HepG2 (cell line): ENCODE results near the gene MCM3AP. TPM values are rescaled to one million over a fixed set of nuclear protein-coding genes. Genes with fewer than 3 reads are reported as not detected.

Experiments used
- ATF1 ChIP-seq: IDR thresholded peaks from 2 replicates; pipeline ENCODE4 v1.6.1; 2016; ENCODE audit warnings: mild to moderate bottlenecking, control low read depth
- BRD4 ChIP-seq: sonication (generic); formaldehyde crosslinking; IDR thresholded peaks from 2 replicates; pipeline ENCODE4 v1.4.0; 2020; ENCODE audit warnings: missing genetic modification reagents
- DNMT1 ChIP-seq: sonication (generic); formaldehyde crosslinking; IDR thresholded peaks from 2 replicates; pipeline ENCODE4 v1.5.1; 2020; ENCODE audit warnings: mild to moderate bottlenecking, missing genetic modification reagents
- GABPA ChIP-seq, 2 experiments: IDR thresholded peaks; 2 replicates each; pipeline ENCODE4 v1.6.1; 2011 to 2016; ENCODE audit warnings: low read depth in 2 of 2, low read length in 1 of 2, missing biosample characterization in 1 of 2, missing genetic modification characterization in 1 of 2
- NCOA5 ChIP-seq: sonication (generic); formaldehyde crosslinking; IDR thresholded peaks from 2 replicates; pipeline ENCODE4 v1.4.0; 2020; ENCODE audit warnings: missing genetic modification reagents
- NFIC ChIP-seq: IDR thresholded peaks from 2 replicates; pipeline ENCODE4 v1.6.1; 2012; ENCODE audit warnings: mild to moderate bottlenecking, low read length, inconsistent platforms
- ZNF143 ChIP-seq: sonication (generic); formaldehyde crosslinking; IDR thresholded peaks from 2 replicates; pipeline ENCODE4 v1.4.0; 2020; ENCODE audit warnings: missing genetic modification reagents
- ZNF530 ChIP-seq: sonication (generic); formaldehyde crosslinking; IDR thresholded peaks from 2 replicates; pipeline ENCODE4 v1.5.0; 2020; ENCODE audit warnings: low read depth, mild to moderate bottlenecking, missing genetic modification reagents
- polyA plus RNA-seq, 8 experiments: library from polyadenylated mRNA; depleted of rRNA in 3 of 8; stranded (reverse) in 7 of 8; unstranded in 1 of 8; fragments of >200 nt; fragmentation: Illumina TruSeq in 4 of 8; extraction: Trizol in 4 of 8; gene quantifications; 2 replicates each; pipeline versions ENCODE4 v1.2.1 to v1.2.3, GENCODE V29; 2011 to 2016; ENCODE audit warnings: low read depth in 4 of 8, missing spikeins in 1 of 8, mixed read lengths in 1 of 8; ENCODE audit not compliant: insufficient read depth in 1 of 8
- total RNA-seq, 5 experiments: library from RNA; depleted of rRNA; stranded (reverse); fragments of >200 nt; fragmentation: Illumina TruSeq; extraction: Trizol; gene quantifications; 2 replicates each; pipeline ENCODE4 v1.2.3, GENCODE V29; 2016; ENCODE audit warnings: low read depth in 1 of 5
- TF ChIP-seq, protein P1 (sequence below): sonication (generic); formaldehyde crosslinking; IDR thresholded peaks from 2 replicates; pipeline ENCODE4 v1.4.0; 2020; ENCODE audit warnings: missing genetic modification reagents, borderline replicate concordance
- TF ChIP-seq, protein P2 (sequence below): IDR thresholded peaks from 2 replicates; pipeline ENCODE4 v1.6.1; 2016; ENCODE audit warnings: low read depth, borderline replicate concordance
- TF ChIP-seq, protein P3 (sequence below): conservative IDR thresholded peaks from 2 replicates; pipeline ENCODE4 v1.6.1; 2018; ENCODE audit warnings: missing genetic modification reagents
- TF ChIP-seq, protein P4 (sequence below): sonication (generic); formaldehyde crosslinking; IDR thresholded peaks from 2 replicates; pipeline ENCODE4 v1.4.0; 2020; ENCODE audit warnings: missing genetic modification reagents

The MCM3AP gene
- total and polyA plus RNA-seq, 2 of the 13 experiments (the other 11 are each of a cell fraction or from before 2014, with no cell fraction given), result 27.0 to 54.7 TPM

DNA sequence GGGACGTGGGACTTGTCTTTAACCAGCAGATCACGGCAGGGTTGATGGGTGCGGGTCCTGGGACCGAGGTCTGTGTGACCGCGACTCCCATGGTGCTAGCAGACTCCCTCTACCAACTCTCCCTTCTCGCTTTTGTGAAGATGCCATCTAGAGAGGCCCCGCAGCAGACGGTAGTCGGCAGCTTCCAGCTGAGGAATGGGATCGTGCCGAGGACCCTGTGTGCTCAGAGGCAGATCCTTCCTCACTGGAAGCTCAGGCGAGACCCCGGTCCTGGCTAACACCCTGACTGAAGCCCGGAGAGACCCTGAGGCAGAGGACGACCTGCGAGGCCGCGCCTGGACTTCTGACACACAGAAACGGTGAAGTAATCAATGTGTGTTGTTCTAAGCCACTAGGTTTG, 88.7 kb downstream of the MCM3AP start (continued):
- TF ChIP-seq, protein P1, sequence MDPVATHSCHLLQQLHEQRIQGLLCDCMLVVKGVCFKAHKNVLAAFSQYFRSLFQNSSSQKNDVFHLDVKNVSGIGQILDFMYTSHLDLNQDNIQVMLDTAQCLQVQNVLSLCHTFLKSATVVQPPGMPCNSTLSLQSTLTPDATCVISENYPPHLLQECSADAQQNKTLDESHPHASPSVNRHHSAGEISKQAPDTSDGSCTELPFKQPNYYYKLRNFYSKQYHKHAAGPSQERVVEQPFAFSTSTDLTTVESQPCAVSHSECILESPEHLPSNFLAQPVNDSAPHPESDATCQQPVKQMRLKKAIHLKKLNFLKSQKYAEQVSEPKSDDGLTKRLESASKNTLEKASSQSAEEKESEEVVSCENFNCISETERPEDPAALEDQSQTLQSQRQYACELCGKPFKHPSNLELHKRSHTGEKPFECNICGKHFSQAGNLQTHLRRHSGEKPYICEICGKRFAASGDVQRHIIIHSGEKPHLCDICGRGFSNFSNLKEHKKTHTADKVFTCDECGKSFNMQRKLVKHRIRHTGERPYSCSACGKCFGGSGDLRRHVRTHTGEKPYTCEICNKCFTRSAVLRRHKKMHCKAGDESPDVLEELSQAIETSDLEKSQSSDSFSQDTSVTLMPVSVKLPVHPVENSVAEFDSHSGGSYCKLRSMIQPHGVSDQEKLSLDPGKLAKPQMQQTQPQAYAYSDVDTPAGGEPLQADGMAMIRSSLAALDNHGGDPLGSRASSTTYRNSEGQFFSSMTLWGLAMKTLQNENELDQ, result no peak
- TF ChIP-seq ATF1 (CRISPR knock-in tag), result no peak
- TF ChIP-seq, protein P2, sequence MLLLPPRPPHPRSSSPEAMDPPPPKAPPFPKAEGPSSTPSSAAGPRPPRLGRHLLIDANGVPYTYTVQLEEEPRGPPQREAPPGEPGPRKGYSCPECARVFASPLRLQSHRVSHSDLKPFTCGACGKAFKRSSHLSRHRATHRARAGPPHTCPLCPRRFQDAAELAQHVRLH (CRISPR knock-in tag), result no peak
- no peak for TF ChIP-seq ZNF143 (CRISPR knock-in tag)
- TF ChIP-seq, protein P3, sequence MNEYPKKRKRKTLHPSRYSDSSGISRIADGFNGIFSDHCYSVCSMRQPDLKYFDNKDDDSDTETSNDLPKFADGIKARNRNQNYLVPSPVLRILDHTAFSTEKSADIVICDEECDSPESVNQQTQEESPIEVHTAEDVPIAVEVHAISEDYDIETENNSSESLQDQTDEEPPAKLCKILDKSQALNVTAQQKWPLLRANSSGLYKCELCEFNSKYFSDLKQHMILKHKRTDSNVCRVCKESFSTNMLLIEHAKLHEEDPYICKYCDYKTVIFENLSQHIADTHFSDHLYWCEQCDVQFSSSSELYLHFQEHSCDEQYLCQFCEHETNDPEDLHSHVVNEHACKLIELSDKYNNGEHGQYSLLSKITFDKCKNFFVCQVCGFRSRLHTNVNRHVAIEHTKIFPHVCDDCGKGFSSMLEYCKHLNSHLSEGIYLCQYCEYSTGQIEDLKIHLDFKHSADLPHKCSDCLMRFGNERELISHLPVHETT (CRISPR knock-in tag), result no peak
- TF ChIP-seq, protein P4, sequence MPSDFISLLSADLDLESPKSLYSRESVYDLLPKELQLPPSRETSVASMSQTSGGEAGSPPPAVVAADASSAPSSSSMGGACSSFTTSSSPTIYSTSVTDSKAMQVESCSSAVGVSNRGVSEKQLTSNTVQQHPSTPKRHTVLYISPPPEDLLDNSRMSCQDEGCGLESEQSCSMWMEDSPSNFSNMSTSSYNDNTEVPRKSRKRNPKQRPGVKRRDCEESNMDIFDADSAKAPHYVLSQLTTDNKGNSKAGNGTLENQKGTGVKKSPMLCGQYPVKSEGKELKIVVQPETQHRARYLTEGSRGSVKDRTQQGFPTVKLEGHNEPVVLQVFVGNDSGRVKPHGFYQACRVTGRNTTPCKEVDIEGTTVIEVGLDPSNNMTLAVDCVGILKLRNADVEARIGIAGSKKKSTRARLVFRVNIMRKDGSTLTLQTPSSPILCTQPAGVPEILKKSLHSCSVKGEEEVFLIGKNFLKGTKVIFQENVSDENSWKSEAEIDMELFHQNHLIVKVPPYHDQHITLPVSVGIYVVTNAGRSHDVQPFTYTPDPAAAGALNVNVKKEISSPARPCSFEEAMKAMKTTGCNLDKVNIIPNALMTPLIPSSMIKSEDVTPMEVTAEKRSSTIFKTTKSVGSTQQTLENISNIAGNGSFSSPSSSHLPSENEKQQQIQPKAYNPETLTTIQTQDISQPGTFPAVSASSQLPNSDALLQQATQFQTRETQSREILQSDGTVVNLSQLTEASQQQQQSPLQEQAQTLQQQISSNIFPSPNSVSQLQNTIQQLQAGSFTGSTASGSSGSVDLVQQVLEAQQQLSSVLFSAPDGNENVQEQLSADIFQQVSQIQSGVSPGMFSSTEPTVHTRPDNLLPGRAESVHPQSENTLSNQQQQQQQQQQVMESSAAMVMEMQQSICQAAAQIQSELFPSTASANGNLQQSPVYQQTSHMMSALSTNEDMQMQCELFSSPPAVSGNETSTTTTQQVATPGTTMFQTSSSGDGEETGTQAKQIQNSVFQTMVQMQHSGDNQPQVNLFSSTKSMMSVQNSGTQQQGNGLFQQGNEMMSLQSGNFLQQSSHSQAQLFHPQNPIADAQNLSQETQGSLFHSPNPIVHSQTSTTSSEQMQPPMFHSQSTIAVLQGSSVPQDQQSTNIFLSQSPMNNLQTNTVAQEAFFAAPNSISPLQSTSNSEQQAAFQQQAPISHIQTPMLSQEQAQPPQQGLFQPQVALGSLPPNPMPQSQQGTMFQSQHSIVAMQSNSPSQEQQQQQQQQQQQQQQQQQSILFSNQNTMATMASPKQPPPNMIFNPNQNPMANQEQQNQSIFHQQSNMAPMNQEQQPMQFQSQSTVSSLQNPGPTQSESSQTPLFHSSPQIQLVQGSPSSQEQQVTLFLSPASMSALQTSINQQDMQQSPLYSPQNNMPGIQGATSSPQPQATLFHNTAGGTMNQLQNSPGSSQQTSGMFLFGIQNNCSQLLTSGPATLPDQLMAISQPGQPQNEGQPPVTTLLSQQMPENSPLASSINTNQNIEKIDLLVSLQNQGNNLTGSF (CRISPR knock-in tag), result no peak
- TF ChIP-seq GABPA (IDR thresholded peaks at IDR 0.05; ENCODE audit: low read depth, low read length), result no peak
- TF ChIP-seq GABPA (CRISPR knock-in tag; IDR thresholded peaks at IDR 0.05; ENCODE audit: low read depth), result no peak
- no peak for TF ChIP-seq NCOA5
- TF ChIP-seq BRD4 (CRISPR knock-in tag), result no peak
- no peak for TF ChIP-seq ZNF530 (CRISPR knock-in tag)
- no peak for TF ChIP-seq NFIC
- TF ChIP-seq DNMT1 (CRISPR knock-in tag), result no peak
